H1 (cell line): ENCODE data around the gene USE1. TPM values are rescaled to one million over a fixed set of nuclear protein-coding genes. Genes with fewer than 3 reads are reported as not detected.

Experiments
- CHD1 ChIP-seq: IDR thresholded peaks from 2 replicates; pipeline ENCODE4 v1.6.1; 2012; ENCODE audit warnings: low read depth, low read length, improper control_type of control experiment
- CHD2 ChIP-seq: IDR thresholded peaks from 2 replicates; pipeline ENCODE4 v1.6.1; 2012; ENCODE audit warnings: low read length, improper control_type of control experiment
- EP300 ChIP-seq, 2 experiments: IDR thresholded peaks; 1 replicate in 1 of 2; 2 replicates in 1 of 2; pipeline ENCODE4 v1.6.1; 2011 to 2012; ENCODE audit warnings: low read depth in 2 of 2, low read length in 2 of 2, mild to moderate bottlenecking in 2 of 2, borderline replicate concordance in 1 of 2, inconsistent platforms in 1 of 2, moderate library complexity in 1 of 2
- GTF2F1 ChIP-seq: IDR thresholded peaks from 2 replicates; pipeline ENCODE4 v1.6.1; 2012; ENCODE audit warnings: low read depth, low read length, improper control_type of control experiment, borderline replicate concordance
- KDM4A ChIP-seq: IDR thresholded peaks from one replicate; pipeline ENCODE4 v1.7.1; 2012; ENCODE audit warnings: low read depth, mild to moderate bottlenecking, moderate library complexity, low read length, inconsistent platforms; ENCODE audit not compliant: severe bottlenecking
- NANOG ChIP-seq: IDR thresholded peaks from 2 replicates; pipeline ENCODE4 v1.6.1; 2011; ENCODE audit warnings: low read length, low read depth, mild to moderate bottlenecking, inconsistent platforms; ENCODE audit not compliant: insufficient read depth, poor library complexity, severe bottlenecking
- TEAD4 ChIP-seq: IDR thresholded peaks from 2 replicates; pipeline ENCODE4 v1.6.1; 2012; ENCODE audit warnings: low read depth, low read length, inconsistent platforms, mixed read lengths
- polyA plus RNA-seq, 7 experiments: library from polyadenylated mRNA; depleted of rRNA in 3 of 7; stranded (reverse) in 5 of 7; unstranded in 2 of 7; fragments of >200 nt in 5 of 7; fragments of 200-250 nt in 2 of 7; gene quantifications; 1 replicate in 5 of 7; 2 replicates in 1 of 7; 4 replicates in 1 of 7; pipeline versions ENCODE4 v1.2.1 to v1.2.3, GENCODE V29; 2011 to 2013; ENCODE audit warnings: missing spikeins in 2 of 7, mixed read lengths in 2 of 7
- total RNA-seq: library from RNA; stranded (reverse); fragmentation: NEBNext Ultra II Directional; extraction: Animal tissue kit (Norgen Biotek cat#: 25700); gene quantifications from 2 replicates; pipeline ENCODE4 v1.2.1, GENCODE V29; 2021
- TF ChIP-seq, protein P1 (sequence below), 3 experiments: IDR thresholded peaks; 1 replicate in 2 of 3; 2 replicates in 1 of 3; pipeline versions ENCODE4 v1.5.1 to v1.6.1; 2011; ENCODE audit warnings: low read length in 3 of 3, mild to moderate bottlenecking in 3 of 3, inconsistent platforms in 2 of 3, low read depth in 1 of 3, moderate library complexity in 1 of 3; ENCODE audit not compliant: insufficient read depth in 1 of 3; ENCODE audit errors: control extremely low read depth in 1 of 3

USE1 gene
- total and polyA plus RNA-seq, 2 of the 8 experiments (the other 6 are each of a cell fraction or from before 2014, with no cell fraction given): 8.7 to 13.9 TPM

DNA sequence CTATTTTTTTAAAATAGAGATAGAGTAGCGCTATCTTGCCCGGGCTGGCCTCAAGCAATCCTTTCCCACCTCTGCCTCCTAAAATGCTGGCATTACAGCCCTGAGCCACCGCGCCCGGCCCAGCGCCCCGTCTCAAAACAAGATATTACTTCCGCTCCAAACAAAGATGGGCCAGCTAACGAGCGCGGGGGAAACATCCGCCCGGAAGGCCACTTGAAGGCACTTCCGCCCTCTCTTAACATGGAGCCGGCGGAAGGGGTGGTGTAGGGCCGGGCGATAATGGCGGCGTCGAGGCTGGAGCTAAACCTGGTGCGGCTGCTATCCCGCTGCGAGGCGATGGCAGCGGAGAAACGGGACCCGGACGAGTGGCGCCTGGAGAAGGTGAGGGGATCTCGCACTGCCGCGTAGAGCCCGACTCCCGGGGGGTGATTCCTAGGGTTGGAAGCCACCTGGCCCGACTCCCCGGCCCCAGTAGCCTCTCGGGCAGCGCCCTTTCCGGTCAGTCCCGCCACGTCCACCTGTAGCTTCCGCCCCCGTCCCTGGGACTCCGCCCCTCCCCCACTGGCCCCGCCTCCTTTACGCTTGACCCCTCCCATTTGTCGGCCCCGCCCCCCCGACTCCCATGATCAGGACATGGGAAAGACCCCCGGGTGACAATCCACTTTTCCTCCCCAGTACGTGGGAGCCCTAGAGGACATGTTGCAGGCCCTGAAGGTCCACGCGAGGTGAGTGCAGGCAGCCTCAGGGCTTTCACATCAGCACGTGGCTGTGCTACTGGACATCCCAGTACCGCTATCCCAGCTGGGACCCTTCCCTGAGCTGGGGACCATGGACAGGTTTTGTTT lies at the start of gene USE1 (continued):
- TF ChIP-seq KDM4A: peak; percentile 93
- TF ChIP-seq GTF2F1: peak; percentile 90; the same call in 1 of the 2 replicates
- no peak for TF ChIP-seq TEAD4
- TF ChIP-seq EP300 (IDR thresholded peaks at IDR 0.05; ENCODE audit: borderline replicate concordance in 1 of 2, low read depth in 2 of 2, low read length in 2 of 2): no peak; a peak in 1 of 3 replicates
- TF ChIP-seq, protein P1, sequence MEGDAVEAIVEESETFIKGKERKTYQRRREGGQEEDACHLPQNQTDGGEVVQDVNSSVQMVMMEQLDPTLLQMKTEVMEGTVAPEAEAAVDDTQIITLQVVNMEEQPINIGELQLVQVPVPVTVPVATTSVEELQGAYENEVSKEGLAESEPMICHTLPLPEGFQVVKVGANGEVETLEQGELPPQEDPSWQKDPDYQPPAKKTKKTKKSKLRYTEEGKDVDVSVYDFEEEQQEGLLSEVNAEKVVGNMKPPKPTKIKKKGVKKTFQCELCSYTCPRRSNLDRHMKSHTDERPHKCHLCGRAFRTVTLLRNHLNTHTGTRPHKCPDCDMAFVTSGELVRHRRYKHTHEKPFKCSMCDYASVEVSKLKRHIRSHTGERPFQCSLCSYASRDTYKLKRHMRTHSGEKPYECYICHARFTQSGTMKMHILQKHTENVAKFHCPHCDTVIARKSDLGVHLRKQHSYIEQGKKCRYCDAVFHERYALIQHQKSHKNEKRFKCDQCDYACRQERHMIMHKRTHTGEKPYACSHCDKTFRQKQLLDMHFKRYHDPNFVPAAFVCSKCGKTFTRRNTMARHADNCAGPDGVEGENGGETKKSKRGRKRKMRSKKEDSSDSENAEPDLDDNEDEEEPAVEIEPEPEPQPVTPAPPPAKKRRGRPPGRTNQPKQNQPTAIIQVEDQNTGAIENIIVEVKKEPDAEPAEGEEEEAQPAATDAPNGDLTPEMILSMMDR (IDR thresholded peaks at IDR 0.05; ENCODE audit: control extremely low read depth in 1 of 3, insufficient read depth in 1 of 3, low read depth in 1 of 3, low read length in 3 of 3): no peak
- no peak; the same call in 1 of the 2 replicates for TF ChIP-seq CHD2
- TF ChIP-seq CHD1: no peak
- no peak for TF ChIP-seq NANOG
